ENCODE measurements around the gene TMCO4. TPM values are rescaled to one million over a fixed set of nuclear protein-coding genes. Genes with fewer than 3 reads are reported as not detected.
"Not testable (repeated sequence)": the region's sequence is repeated elsewhere in the genome, so short reads cannot be mapped to it uniquely, and the experiment has no call there.

TMCO4 gene
- total RNA-seq, 1 donor from 2014 or later = 1.8 TPM

GRCh38 chr1:19637606-19638005 is 162.1 kb downstream of the TMCO4 start:
- Mint-ChIP-seq H3K27me3 (ENCODE audit: low read depth, unreplicated experiment) (peaks cover 6% of the 10 kb centered on the region), H3K4me3 (ENCODE audit: unreplicated experiment) (no peak overlapping the region), H3K9me3 (ENCODE audit: unreplicated experiment) (no peaks in the 10 kb centered on the region), H3K27ac (ENCODE audit: unreplicated experiment) (no peak overlapping the region), H3K36me3 (ENCODE audit: low read depth, unreplicated experiment) (no peaks in the 10 kb centered on the region), H3K4me1 (ENCODE audit: low read depth, unreplicated experiment) (peaks cover 11% of the 10 kb centered on the region)
- FAIRE-seq = no peak
- no peak overlapping the region for H3K27ac ChIP-seq (ENCODE audit: low read depth, low read length)
- no peak overlapping the region for H3K9ac ChIP-seq (ENCODE audit: low read length)
- H3K4me1 ChIP-seq (ENCODE audit: insufficient read depth, low read length) = peaks cover 16% of the 10 kb centered on the region
- H3K27me3 ChIP-seq (ENCODE audit: insufficient read depth, low read length) = no peaks in the 10 kb centered on the region
- no peaks in the 10 kb centered on the region for H3K9me3 ChIP-seq (ENCODE audit: insufficient read depth, low read depth, low read length)
- H3K36me3 ChIP-seq (ENCODE audit: insufficient read depth, low read length) = no peaks in the 10 kb centered on the region
- no peak overlapping the region for H2AFZ ChIP-seq (ENCODE audit: low read depth, low read length)
- no peaks in the 10 kb centered on the region for H4K20me1 ChIP-seq (ENCODE audit: insufficient read depth, low read length)
- H3K4me3 ChIP-seq (ENCODE audit: insufficient read depth, low read depth, low read length) = no peak overlapping the region
- no peak for DNase-seq (ENCODE audit: low read depth)
- no peak for TF ChIP-seq EZH2 (IDR thresholded peaks at IDR 0.05; ENCODE audit: insufficient read depth, low read length)
- TF ChIP-seq, protein P1, sequence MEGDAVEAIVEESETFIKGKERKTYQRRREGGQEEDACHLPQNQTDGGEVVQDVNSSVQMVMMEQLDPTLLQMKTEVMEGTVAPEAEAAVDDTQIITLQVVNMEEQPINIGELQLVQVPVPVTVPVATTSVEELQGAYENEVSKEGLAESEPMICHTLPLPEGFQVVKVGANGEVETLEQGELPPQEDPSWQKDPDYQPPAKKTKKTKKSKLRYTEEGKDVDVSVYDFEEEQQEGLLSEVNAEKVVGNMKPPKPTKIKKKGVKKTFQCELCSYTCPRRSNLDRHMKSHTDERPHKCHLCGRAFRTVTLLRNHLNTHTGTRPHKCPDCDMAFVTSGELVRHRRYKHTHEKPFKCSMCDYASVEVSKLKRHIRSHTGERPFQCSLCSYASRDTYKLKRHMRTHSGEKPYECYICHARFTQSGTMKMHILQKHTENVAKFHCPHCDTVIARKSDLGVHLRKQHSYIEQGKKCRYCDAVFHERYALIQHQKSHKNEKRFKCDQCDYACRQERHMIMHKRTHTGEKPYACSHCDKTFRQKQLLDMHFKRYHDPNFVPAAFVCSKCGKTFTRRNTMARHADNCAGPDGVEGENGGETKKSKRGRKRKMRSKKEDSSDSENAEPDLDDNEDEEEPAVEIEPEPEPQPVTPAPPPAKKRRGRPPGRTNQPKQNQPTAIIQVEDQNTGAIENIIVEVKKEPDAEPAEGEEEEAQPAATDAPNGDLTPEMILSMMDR (IDR thresholded peaks at IDR 0.05; ENCODE audit: insufficient read depth, low read depth, low read length) = no peak
- no peak overlapping the region for H3K4me2 ChIP-seq (ENCODE audit: low read length)
- H3K79me2 ChIP-seq (ENCODE audit: insufficient read depth, low read length) = no peaks in the 10 kb centered on the region

GRCh38 chr1:19636749-19637148 is 163.0 kb downstream of the TMCO4 start:
- not testable (repeated sequence) for H3K4me2 ChIP-seq (ENCODE audit: low read length); H3K36me3 Mint-ChIP-seq (ENCODE audit: low read depth, unreplicated experiment); H3K27me3 ChIP-seq (ENCODE audit: insufficient read depth, low read length); H3K79me2 ChIP-seq (ENCODE audit: insufficient read depth, low read length); H3K4me3 ChIP-seq (ENCODE audit: insufficient read depth, low read depth, low read length); H2AFZ ChIP-seq (ENCODE audit: low read depth, low read length); FAIRE-seq; H3K27ac Mint-ChIP-seq (ENCODE audit: unreplicated experiment); DNase-seq (ENCODE audit: low read depth); H3K27me3 Mint-ChIP-seq (ENCODE audit: low read depth, unreplicated experiment); H3K9ac ChIP-seq (ENCODE audit: low read length); H3K36me3 ChIP-seq (ENCODE audit: insufficient read depth, low read length); H4K20me1 ChIP-seq (ENCODE audit: insufficient read depth, low read length); H3K9me3 ChIP-seq (ENCODE audit: insufficient read depth, low read depth, low read length); H3K9me3 Mint-ChIP-seq (ENCODE audit: unreplicated experiment); H3K27ac ChIP-seq (ENCODE audit: low read depth, low read length)
- H3K4me3 Mint-ChIP-seq (ENCODE audit: unreplicated experiment) = peak overlapping the region; percentile 40
- peaks cover 16% of the 10 kb centered on the region for H3K4me1 ChIP-seq (ENCODE audit: insufficient read depth, low read length)
- peaks cover 11% of the 10 kb centered on the region for H3K4me1 Mint-ChIP-seq (ENCODE audit: low read depth, unreplicated experiment)

DNA sequence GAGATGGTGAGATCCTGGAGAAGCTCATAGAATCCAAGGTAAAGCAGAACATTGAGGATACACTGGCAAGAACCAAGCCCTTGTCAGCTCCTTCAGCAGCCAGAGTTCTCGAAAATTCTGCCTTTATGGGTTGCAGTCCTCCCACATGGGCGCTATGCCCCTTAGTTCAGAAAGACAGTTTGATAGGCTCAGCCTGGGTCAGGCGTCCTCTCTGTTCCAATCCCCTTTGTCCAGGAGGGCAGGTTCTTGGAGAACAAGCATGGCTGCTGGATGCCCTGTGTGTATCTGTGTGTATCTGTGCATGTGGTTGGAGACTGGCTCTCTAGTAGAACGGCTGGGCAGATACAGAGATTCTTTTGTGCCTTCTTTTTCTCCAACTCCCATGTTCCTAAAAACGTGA is 163.7 kb downstream of the TMCO4 start:
- H3K27me3 Mint-ChIP-seq (ENCODE audit: low read depth, unreplicated experiment) = peaks cover 5% of the 10 kb centered on the region
- H3K27me3 ChIP-seq (ENCODE audit: insufficient read depth, low read length) = no peaks in the 10 kb centered on the region
- H4K20me1 ChIP-seq (ENCODE audit: insufficient read depth, low read length) = no peaks in the 10 kb centered on the region
- no peaks in the 10 kb centered on the region for H3K9me3 ChIP-seq (ENCODE audit: insufficient read depth, low read depth, low read length)
- no peak overlapping the region for H3K4me3 Mint-ChIP-seq (ENCODE audit: unreplicated experiment)
- H3K27ac Mint-ChIP-seq (ENCODE audit: unreplicated experiment) = no peak overlapping the region
- no peaks in the 10 kb centered on the region for H3K36me3 ChIP-seq (ENCODE audit: insufficient read depth, low read length)
- no peaks in the 10 kb centered on the region for H3K36me3 Mint-ChIP-seq (ENCODE audit: low read depth, unreplicated experiment)
- DNase-seq (ENCODE audit: low read depth) (no peak), FAIRE-seq (no peak)
- H3K9ac ChIP-seq (ENCODE audit: low read length) = no peak overlapping the region
- H3K4me2 ChIP-seq (ENCODE audit: low read length) = no peak overlapping the region
- no peaks in the 10 kb centered on the region for H3K79me2 ChIP-seq (ENCODE audit: insufficient read depth, low read length)
- no peak overlapping the region for H2AFZ ChIP-seq (ENCODE audit: low read depth, low read length)
- no peak overlapping the region for H3K27ac ChIP-seq (ENCODE audit: low read depth, low read length)
- no peak overlapping the region for H3K4me3 ChIP-seq (ENCODE audit: insufficient read depth, low read depth, low read length)
- H3K9me3 Mint-ChIP-seq (ENCODE audit: unreplicated experiment) = no peaks in the 10 kb centered on the region
- peaks cover 12% of the 10 kb centered on the region for H3K4me1 ChIP-seq (ENCODE audit: insufficient read depth, low read length)
- peaks cover 11% of the 10 kb centered on the region for H3K4me1 Mint-ChIP-seq (ENCODE audit: low read depth, unreplicated experiment)
- no peak for TF ChIP-seq EZH2 (IDR thresholded peaks at IDR 0.05; ENCODE audit: insufficient read depth, low read length)
- TF ChIP-seq, protein P1 (IDR thresholded peaks at IDR 0.05; ENCODE audit: insufficient read depth, low read depth, low read length) = no peak
